Gastroesophageal sphincter (tissue), 4 donors: ENCODE results near the gene ICA1L. TPM values are rescaled to one million over a fixed set of nuclear protein-coding genes. Genes with fewer than 3 reads are reported as not detected.

Experiments
- ATAC-seq: fragments of 150-250 bp; one replicate; pipeline ENCODE4 v1.9.1; 2016; ENCODE audit warnings: mild to moderate bottlenecking, moderate library complexity
- H3K27ac ChIP-seq, 4 donors: fragments of 200-600 bp; sonication (generic) in 3 of 4; 1 replicate in 3 of 4; 2 replicates in 1 of 4; pipeline ENCODE4 v1.5.1; 2016 to 2019
- H3K27me3 ChIP-seq: fragments of 200-600 bp; sonication (generic); one replicate; pipeline ENCODE4 v1.5.1; 2019
- H3K36me3 ChIP-seq, 2 donors: fragments of 200-600 bp; sonication (generic); one replicate each; pipeline ENCODE4 v1.5.1; 2019; ENCODE audit warnings: control low read depth in 1 of 2
- H3K4me1 ChIP-seq, 3 donors: fragments of 200-600 bp; sonication (generic); 1 replicate in 2 of 3; 2 replicates in 1 of 3; pipeline ENCODE4 v1.5.1; 2016 to 2019; ENCODE audit warnings: control low read depth in 2 of 3
- H3K4me3 ChIP-seq, 2 donors: fragments of 200-600 bp; sonication (generic); one replicate each; pipeline ENCODE4 v1.5.1; 2019; ENCODE audit warnings: mild to moderate bottlenecking in 1 of 2, moderate library complexity in 1 of 2
- H3K9me3 ChIP-seq, 3 donors: fragments of 200-600 bp; sonication (generic); one replicate each; pipeline ENCODE4 v1.5.1; 2017 to 2019; ENCODE audit warnings: control low read depth in 2 of 3
- EP300 ChIP-seq: sonication (generic); formaldehyde crosslinking; IDR thresholded peaks from one replicate; pipeline ENCODE4 v1.6.1; 2017; ENCODE audit warnings: antibody characterized with exemption, mild to moderate bottlenecking
- POLR2A ChIP-seq, 2 donors: fragments of 450-650 bp; IDR thresholded peaks; one replicate each; pipeline ENCODE4 v1.6.1; 2017; ENCODE audit warnings: antibody characterized with exemption in 2 of 2, mild to moderate bottlenecking in 2 of 2, moderate library complexity in 1 of 2
- POLR2AphosphoS5 ChIP-seq: sonication (generic); formaldehyde crosslinking; IDR thresholded peaks from one replicate; pipeline ENCODE4 v1.6.1; 2017; ENCODE audit warnings: antibody characterized with exemption
- WGBS, 2 donors: methylation state at CpG; one replicate each; pipeline ENCODE4 v1.1.5; 2018; ENCODE audit warnings: low coverage in 1 of 2; 5-methylcytosine and 5-hydroxymethylcytosine counted together
- total RNA-seq, 4 donors: library from RNA; depleted of rRNA; stranded (reverse); fragments of >200 nt; gene quantifications; one replicate each; pipeline ENCODE4 v1.1.0, GENCODE V29; 2016
- TF ChIP-seq, protein P1 (sequence below), 4 experiments: fragments of 200-600 bp in 2 of 4; fragments of 450-650 bp in 2 of 4; sonication (generic) in 1 of 4; IDR thresholded peaks; one replicate each; pipeline ENCODE4 v1.5.1; 2017 to 2019; ENCODE audit warnings: antibody characterized with exemption in 4 of 4, mild to moderate bottlenecking in 2 of 4, moderate library complexity in 2 of 4

The ICA1L gene
- total RNA-seq, 4 donors from 2014 or later: 12.2 to 40.8 (median 28.6) TPM

DNA sequence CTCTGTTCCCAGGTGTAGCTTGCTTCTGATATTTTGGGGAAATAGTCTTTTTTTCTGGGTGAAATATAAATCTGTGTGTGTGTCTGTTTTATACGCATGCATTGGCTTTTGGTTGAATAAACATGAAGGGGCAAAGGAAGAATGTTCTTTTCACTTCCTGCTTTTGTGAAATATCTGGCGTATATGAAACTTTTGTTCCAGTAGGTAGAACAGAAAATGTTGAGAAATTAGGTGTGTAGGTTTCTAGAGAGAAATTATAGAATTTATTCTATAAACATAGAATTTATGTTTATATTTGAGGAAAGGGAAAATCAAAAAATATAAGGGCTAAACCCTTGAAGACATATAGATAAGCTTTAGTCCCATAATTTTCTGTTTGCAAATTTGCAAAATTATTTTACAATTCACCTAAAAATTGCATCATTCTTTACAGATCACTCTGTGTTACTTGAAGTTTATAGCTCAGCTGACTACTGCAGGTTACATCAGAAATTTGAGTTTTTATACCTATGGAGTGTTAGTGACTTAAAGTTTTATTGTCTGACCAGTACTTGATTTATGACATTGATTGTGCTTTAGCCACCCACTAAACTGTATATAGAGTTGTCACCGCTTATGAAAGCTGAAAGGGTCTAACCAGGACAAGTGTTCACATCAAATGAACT is 120.7 kb downstream of the ICA1L start:
- Histone ChIP-seq H3K4me1 (no peaks in the 10 kb centered on the region), H3K4me3 (no peak overlapping the region), H3K27ac (no peak overlapping the region), H3K27me3 (no peaks in the 10 kb centered on the region), H3K9me3 (no peaks in the 10 kb centered on the region), H3K36me3 (no peaks in the 10 kb centered on the region)
- 78 to 96% methylated on average over 2 to 3 of the region's 3 CpGs for WGBS, 2 donors
- TF ChIP-seq POLR2AphosphoS5 (no peak), EP300 (no peak), POLR2A (IDR thresholded peaks at IDR 0.05) (no peak)
- TF ChIP-seq, protein P1, sequence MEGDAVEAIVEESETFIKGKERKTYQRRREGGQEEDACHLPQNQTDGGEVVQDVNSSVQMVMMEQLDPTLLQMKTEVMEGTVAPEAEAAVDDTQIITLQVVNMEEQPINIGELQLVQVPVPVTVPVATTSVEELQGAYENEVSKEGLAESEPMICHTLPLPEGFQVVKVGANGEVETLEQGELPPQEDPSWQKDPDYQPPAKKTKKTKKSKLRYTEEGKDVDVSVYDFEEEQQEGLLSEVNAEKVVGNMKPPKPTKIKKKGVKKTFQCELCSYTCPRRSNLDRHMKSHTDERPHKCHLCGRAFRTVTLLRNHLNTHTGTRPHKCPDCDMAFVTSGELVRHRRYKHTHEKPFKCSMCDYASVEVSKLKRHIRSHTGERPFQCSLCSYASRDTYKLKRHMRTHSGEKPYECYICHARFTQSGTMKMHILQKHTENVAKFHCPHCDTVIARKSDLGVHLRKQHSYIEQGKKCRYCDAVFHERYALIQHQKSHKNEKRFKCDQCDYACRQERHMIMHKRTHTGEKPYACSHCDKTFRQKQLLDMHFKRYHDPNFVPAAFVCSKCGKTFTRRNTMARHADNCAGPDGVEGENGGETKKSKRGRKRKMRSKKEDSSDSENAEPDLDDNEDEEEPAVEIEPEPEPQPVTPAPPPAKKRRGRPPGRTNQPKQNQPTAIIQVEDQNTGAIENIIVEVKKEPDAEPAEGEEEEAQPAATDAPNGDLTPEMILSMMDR (IDR thresholded peaks at IDR 0.05): no peak
- no peak for ATAC-seq

DNA sequence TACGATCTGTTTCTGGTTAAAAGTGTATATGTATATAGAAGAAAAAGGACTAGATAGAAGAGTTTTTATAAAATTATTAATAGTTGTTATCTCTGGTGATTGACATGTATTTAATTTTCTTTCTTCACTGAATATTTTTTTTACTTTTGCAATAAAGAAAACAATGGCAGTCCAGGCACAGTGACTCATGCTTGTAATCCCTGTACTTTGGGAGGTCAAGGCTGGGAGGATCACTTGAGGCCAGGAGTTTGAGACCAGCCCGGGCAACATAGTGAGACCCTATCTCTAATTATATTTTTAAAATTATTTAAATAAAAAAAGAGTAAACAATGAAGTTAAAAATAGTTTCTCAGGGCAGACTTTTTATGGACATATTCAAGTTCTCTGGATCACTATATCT is 122.1 kb downstream of the ICA1L start:
- no peaks in the 10 kb centered on the region for H3K9me3 ChIP-seq
- no peaks in the 10 kb centered on the region for H3K27me3 ChIP-seq
- H3K4me1 ChIP-seq: no peaks in the 10 kb centered on the region
- TF ChIP-seq POLR2AphosphoS5 (no peak), EP300 (no peak), POLR2A (IDR thresholded peaks at IDR 0.05) (no peak)
- TF ChIP-seq, protein P1 (IDR thresholded peaks at IDR 0.05): no peak
- no peak overlapping the region for H3K27ac ChIP-seq
- no peak overlapping the region for H3K4me3 ChIP-seq
- H3K36me3 ChIP-seq: no peaks in the 10 kb centered on the region
- 84 to 100% methylated on average over 2 of the region's 2 CpGs for WGBS, 2 donors
- ATAC-seq: no peak

DNA sequence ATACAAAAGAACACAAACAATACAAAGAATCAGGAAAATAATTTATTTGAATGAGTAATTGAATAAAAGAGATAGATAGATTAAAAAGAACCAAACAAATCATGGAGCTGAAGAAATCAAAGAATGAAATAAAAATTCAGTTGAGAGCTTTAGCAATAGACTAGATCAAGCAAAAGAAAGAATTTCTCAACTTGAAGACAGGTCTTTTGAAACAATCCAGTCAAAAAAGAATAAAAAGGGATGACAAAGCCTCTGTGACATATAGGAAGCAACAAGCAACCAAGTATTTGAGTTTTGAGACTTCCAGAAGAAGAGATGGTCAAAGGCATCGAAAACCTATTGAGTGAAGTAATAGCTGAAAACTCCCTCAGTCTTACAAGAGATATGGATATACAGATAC is 128.0 kb downstream of the ICA1L start:
- Histone ChIP-seq H3K36me3 (peaks cover 0 to 7% of the 10 kb centered on the region in 2 donors), H3K27ac (no peak overlapping the region), H3K9me3 (peaks cover 0 to 12% (median 0%) of the 10 kb centered on the region in 3 donors), H3K4me3 (no peak overlapping the region), H3K27me3 (no peaks in the 10 kb centered on the region), H3K4me1 (no peaks in the 10 kb centered on the region)
- no peak for ATAC-seq
- TF ChIP-seq EP300 (no peak), POLR2A (IDR thresholded peaks at IDR 0.05) (no peak)
- TF ChIP-seq, protein P1 (IDR thresholded peaks at IDR 0.05): no peak
- WGBS, 2 donors: 100% methylated on average over 1 of the region's 1 CpG; no CpG with 5 or more reads in 1 of the 2 donors

DNA sequence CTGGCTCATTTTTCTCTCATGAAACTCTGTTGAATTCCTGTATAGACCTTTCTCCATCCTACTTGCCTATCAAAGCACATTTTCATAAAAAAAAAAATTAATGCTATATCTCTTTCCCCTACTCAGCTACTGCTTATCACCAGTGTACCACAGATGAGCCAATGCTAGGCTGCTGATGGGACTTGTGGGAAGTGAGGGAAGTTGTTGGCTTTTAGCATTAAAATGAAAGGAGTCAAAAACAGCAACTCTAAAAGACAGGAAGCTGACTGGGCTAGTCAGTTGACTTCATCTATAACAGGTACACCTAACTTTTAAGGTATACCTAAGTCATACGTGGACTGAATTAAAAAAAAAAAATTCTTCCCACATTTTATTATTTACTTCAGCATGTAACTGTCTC is 134.7 kb downstream of the ICA1L start:
- Histone ChIP-seq H3K4me3 (no peak overlapping the region), H3K27ac (no peak overlapping the region), H3K27me3 (no peaks in the 10 kb centered on the region), H3K9me3 (peaks cover 0 to 6% (median 0%) of the 10 kb centered on the region in 3 donors), H3K36me3 (peaks cover 0 to 14% of the 10 kb centered on the region in 2 donors), H3K4me1 (no peaks in the 10 kb centered on the region)
- ATAC-seq: no peak
- TF ChIP-seq POLR2A (IDR thresholded peaks at IDR 0.05) (no peak), EP300 (no peak), POLR2AphosphoS5 (no peak)
- TF ChIP-seq, protein P1 (IDR thresholded peaks at IDR 0.05): no peak
- WGBS, 2 donors: 83 to 94% methylated on average over 1 of the region's 1 CpG

DNA sequence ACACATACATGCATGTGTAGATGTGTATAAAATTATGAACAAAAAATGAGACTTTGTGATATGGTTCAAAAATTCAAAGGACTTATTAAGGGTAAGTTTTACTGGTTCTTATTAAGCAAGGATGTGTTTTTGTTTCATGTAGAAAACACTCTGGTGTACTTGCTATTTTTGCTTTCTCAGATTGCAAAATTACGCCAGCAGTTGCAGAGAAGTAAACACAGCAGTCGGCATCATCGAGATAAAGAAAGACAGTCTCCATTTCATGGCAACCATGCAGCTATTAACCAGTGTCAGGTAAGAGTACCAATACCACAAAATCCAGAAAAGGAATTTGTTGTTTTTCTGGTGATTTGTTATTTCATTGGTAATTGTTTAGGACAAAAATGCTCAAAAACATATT is 145.5 kb downstream of the ICA1L start:
- ATAC-seq: no peak

More for the DNA sequence above, 145.5 kb downstream of the ICA1L start:
- H3K36me3 ChIP-seq: peaks cover 0 to 10% of the 10 kb centered on the region in 2 donors
- no peaks in the 10 kb centered on the region for H3K27me3 ChIP-seq
- WGBS, 2 donors: 77 to 92% methylated on average over 3 of the region's 3 CpGs
- H3K9me3 ChIP-seq: no peaks in the 10 kb centered on the region
- no peaks in the 10 kb centered on the region for H3K4me1 ChIP-seq
- no peak for TF ChIP-seq POLR2AphosphoS5
- TF ChIP-seq, protein P1 (IDR thresholded peaks at IDR 0.05): no peak
- no peak for TF ChIP-seq EP300
- no peak for TF ChIP-seq POLR2A (IDR thresholded peaks at IDR 0.05)
- H3K4me3 ChIP-seq: no peak overlapping the region
- H3K27ac ChIP-seq: no peak overlapping the region
